ENCODE measurements around the gene LRRC18.

LRRC18 gene

DNA sequence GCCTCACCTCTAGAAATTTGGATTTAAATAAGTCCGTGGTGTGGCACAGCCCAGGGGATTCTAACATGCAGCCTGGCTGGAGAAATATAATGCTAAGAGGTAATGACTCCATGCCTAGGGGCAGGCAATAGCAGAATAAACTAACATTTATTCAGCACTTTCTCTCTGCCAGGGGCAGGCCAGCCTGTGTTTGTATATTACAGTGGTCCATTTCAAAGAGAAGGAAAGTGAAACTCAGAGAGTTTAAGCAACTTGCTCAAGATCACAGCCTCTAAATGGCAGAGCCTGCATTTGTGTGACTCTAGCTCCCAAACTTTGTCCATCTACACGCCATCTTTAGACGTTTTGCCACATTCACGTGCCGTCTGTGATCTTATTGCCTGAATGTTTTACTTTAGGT, 6.7 kb upstream of the LRRC18 start:
- DNase-seq (ENCODE audit: low read depth) = no peak

DNA sequence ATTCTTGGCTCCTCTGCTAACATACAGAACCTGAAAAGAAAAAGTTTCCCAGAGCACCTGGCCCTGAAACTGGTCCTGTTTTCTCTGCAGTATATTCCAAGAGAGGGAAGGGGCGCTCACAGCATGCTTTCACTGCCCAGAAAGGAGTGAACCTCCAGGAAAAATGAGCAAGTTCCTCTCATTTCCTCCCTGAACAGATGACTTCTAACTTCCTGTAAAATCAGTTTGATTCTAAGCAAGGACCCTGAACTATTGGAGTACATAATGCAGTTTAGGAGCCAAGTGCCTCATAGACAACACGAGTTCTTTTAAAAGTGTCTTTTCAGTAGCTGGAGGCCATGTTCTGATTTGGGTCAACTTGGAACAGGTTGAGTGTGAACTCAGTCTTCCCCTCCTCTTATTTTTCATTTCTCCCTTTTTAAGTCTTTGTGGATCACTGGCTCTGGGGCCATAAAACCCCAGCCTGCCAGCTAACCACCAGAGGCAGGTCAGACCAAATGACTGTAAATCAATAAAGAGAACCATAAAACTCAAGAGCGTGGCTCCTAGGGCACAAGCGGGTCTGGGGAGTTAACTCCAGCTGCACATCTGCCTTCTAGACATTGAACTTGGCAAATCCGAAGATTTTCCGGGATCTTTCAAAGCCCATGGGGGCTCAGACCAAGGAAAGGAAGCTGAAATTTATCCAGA, 5.9 kb upstream of the LRRC18 start:
- no peak for DNase-seq (ENCODE audit: low read depth)

GRCh38 chr10:48944171-48944570, 4.5 kb upstream of the LRRC18 start:
- no peak for DNase-seq (ENCODE audit: low read depth)

- DNase-seq (ENCODE audit: low read depth) = no peak
Observed at GRCh38 chr10:48943096-48943495, 3.5 kb upstream of the LRRC18 start.

- no peak for DNase-seq (ENCODE audit: low read depth)
Observed at GRCh38 chr10:48941427-48942075, 1.9 kb upstream of the LRRC18 start.

- no peak for DNase-seq (ENCODE audit: low read depth)
Observed at GRCh38 chr10:48940958-48941357, 1.3 kb upstream of the LRRC18 start.

GRCh38 chr10:48940372-48940771, 732 bp upstream of the LRRC18 start:
- no peak for DNase-seq (ENCODE audit: low read depth)

- DNase-seq (ENCODE audit: low read depth) = no peak
Observed at GRCh38 chr10:48938990-48939536, 577 bp downstream of the LRRC18 start.

DNA sequence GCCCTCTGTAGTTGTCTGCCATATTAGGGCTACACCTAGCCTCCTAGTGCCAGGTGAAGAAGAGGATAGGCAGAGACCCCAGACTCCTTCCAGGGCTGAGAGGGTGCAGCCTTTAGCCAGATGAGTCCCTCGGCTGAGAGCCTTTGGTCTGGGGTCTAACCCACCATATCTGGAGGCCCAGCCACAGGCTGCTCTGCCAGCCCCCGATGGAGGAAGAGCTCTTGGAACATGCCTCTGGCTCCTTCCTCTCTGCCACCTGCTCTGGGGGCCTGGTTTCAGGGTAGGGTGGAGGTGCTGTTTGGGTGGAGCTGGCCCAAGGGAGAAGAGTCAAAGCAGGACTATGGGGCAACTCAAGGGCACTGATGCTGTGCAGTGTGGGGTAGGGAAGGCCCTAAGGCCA, 1.4 kb downstream of the LRRC18 start:
- no peak for DNase-seq (ENCODE audit: low read depth)

GRCh38 chr10:48937796-48938195, 1.8 kb downstream of the LRRC18 start:
- no peak for DNase-seq (ENCODE audit: low read depth)

GRCh38 chr10:48935577-48935976, 4.1 kb downstream of the LRRC18 start:
- DNase-seq (ENCODE audit: low read depth) = no peak

DNA sequence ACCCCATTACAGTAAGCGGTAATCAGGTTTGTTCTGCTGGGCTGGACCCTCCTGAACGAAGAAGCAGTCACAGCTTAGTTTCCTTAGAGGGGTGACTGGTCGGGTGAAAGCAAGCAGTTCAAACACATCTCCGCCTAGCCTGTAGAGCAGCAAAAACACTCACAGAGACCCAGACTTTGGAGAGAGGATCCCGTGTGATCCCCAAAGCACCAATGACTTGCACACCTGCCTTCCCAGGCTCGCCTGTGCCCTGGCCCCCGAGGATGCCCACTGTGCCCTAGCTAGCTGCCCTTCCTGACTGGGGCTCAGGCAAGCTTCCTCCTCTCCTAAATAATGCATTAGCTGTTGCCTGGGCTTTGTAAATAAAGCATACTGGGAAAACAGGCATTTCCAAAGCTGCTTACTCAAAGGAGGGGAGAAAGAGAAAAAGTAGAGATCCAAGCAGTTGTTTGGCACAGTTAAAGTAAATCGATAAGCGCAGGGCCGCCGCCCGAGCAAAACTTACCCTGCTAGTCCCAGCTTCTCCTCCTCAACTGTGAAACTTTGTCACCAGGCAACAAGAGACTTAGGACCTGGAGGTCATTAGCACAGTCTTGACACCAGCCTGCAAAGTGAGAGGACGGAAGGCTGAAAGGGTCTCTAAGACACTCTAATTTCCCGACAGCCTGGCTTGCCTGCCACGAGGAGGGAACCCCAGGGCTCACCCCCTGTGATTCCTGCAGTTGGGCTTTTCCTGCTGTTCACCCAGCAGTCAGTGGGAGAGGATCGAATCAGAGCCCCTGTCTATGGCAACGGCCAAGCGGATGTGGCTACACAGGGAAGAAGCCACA, 4.8 kb downstream of the LRRC18 start:
- DNase-seq (ENCODE audit: low read depth) = no peak

GRCh38 chr10:48932831-48933664, 6.6 kb downstream of the LRRC18 start:
- no peak for DNase-seq (ENCODE audit: low read depth)

DNA sequence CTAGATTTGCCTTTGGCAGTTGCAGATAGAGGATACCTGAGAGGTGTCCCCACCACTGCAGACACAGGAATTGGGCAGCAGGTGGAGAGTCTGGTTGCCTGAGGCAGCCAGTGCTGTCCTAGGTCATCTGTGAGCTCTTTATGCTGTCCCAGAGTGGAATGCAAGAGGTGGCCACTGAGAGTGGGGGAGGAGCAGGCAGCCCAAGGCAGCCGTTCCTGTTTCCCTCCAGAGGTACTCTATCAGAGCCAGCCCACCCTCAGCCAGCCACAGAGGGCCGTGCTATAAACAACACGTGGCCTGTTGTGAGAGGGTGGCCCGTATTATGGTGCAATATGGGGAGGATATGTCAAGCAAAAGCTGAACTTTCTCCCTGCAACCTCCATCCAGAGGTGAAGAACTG, 8.5 kb downstream of the LRRC18 start:
- DNase-seq (ENCODE audit: low read depth) = no peak

- DNase-seq (ENCODE audit: low read depth) = no peak
Observed at GRCh38 chr10:48929413-48929990, 10.1 kb downstream of the LRRC18 start.

- DNase-seq (ENCODE audit: low read depth) = no peak
Observed at GRCh38 chr10:48926764-48927540, 12.7 kb downstream of the LRRC18 start.

- DNase-seq (ENCODE audit: low read depth) = no peak
Observed at GRCh38 chr10:48926255-48926654, 13.4 kb downstream of the LRRC18 start.

DNA sequence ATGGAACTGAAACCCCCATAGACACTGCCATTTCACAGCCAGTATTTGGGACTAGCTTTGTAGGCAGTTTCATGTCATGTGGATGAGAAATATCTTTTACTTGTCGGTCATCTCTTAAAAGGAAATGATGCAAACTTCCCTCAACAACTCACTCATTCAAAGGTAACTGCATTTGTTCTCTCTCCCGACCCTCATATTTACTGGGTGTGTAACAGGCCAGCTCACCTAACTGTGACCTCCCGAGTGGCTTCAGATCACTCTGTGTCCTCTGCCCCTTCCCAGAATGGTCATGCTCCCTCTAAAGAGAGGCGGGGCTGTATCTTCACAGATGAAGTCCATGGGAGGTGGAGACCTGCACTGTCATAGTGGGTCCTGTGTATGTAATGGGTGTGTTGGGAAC, 14.7 kb downstream of the LRRC18 start:
- DNase-seq (ENCODE audit: low read depth) = no peak

GRCh38 chr10:48923748-48924147, 15.9 kb downstream of the LRRC18 start:
- DNase-seq (ENCODE audit: low read depth) = no peak

GRCh38 chr10:48913674-48914073, 26.0 kb downstream of the LRRC18 start:
- DNase-seq (ENCODE audit: low read depth) = no peak

GRCh38 chr10:48910548-48910947, 29.1 kb downstream of the LRRC18 start:
- no peak for DNase-seq (ENCODE audit: low read depth)

Data from stimulated activated CD8-positive, alpha-beta memory T cell treated with anti-CD3 and anti-CD28 coated beads, Interleukin-4, amount 100 ng/mL, for 24 hours (primary cell).